HepG2 (cell line): ENCODE data around the gene LHB. TPM values are rescaled to one million over a fixed set of nuclear protein-coding genes. Genes with fewer than 3 reads are reported as not detected.

Experiments used
- ATAC-seq: fragments of 200-7000 bp; cut with Tn5 transposase; 3 replicates; pipeline ENCODE4 v1.9.1; 2020; ENCODE audit warnings: mild to moderate bottlenecking, moderate library complexity
- BruUV-seq: library from RNA; stranded (reverse); fragments of 400-500 nt; replicated peaks from 2 replicates; lab custom pipeline; 2021; lab: Mats Ljungman, UMichigan
- CTCF ChIA-PET: fragments of 300-600 bp; formaldehyde crosslinking; extraction: SDS; loops from one replicate; lab custom pipeline; 2021; ENCODE audit warnings: low total read pairs, inconsistent platforms, low intra/inter-chr PET ratio; lab: Yijun Ruan, JAX
- POLR2A ChIA-PET: fragments of 350-600 bp; sonication (Branson Sonifier 250); formaldehyde crosslinking; loops from one replicate; lab custom pipeline; 2020; ENCODE audit warnings: antibody characterized with exemption, inconsistent platforms; lab: Yijun Ruan, JAX
- DNase-seq: peaks from one replicate; pipeline ENCODE4 v3.0.0-alpha.2; 2015; ENCODE audit warnings: low spot score
- FAIRE-seq: peaks from 3 replicates; lab custom pipeline; 2011; peaks lifted over from hg19 to GRCh38; lab: Jason Lieb, UNC
- H2AFZ ChIP-seq: one replicate; pipeline ENCODE4 v1.6.1; 2011; ENCODE audit warnings: low read length, inconsistent platforms
- H3K27ac ChIP-seq: fragments of 300-600 bp; 3 replicates; pipeline ENCODE4 v1.8.0; 2011; ENCODE audit warnings: mixed run types, mild to moderate bottlenecking, mixed read lengths, low read length, inconsistent platforms; ENCODE audit not compliant: insufficient read depth; ENCODE audit errors: extremely low read length
- H3K27me3 ChIP-seq, 2 experiments: fragments of 200-600 bp in 1 of 2; 2 replicates in 1 of 2; 3 replicates in 1 of 2; pipeline versions ENCODE4 v1.6.0 to v1.8.0; 2011; ENCODE audit warnings: low read length in 2 of 2, mild to moderate bottlenecking in 2 of 2, moderate library complexity in 2 of 2, inconsistent platforms in 1 of 2; ENCODE audit not compliant: insufficient read depth in 2 of 2, control insufficient read depth in 1 of 2
- H3K36me3 ChIP-seq, 2 experiments: fragments of 200-600 bp in 1 of 2; replicated peaks in 1 of 2; 2 replicates in 1 of 2; 3 replicates in 1 of 2; pipeline versions ENCODE4 v1.5.1 to v1.8.0; 2011; ENCODE audit warnings: low read length in 2 of 2, inconsistent platforms in 1 of 2; ENCODE audit not compliant: insufficient read depth in 2 of 2, control insufficient read depth in 1 of 2
- H3K4me1 ChIP-seq: 2 replicates; pipeline ENCODE4 v1.5.1; 2012; ENCODE audit warnings: low read length, inconsistent platforms; ENCODE audit not compliant: insufficient read depth
- H3K4me2 ChIP-seq: 2 replicates; pipeline ENCODE4 v1.6.0; 2011; ENCODE audit warnings: low read depth, low read length, inconsistent platforms
- H3K4me3 ChIP-seq, 3 experiments: fragments of 200-600 bp in 1 of 3; sonication (generic), shearing (Covaris generic) in 1 of 3; replicated peaks in 1 of 3; 2 replicates each; pipeline ENCODE4 v1.5.1; 2011 to 2016; ENCODE audit warnings: low read length in 3 of 3, inconsistent platforms in 2 of 3, low read depth in 2 of 3, mild to moderate bottlenecking in 2 of 3, control low read depth in 1 of 3, mixed read lengths in 1 of 3; ENCODE audit not compliant: insufficient read depth in 1 of 3
- H3K79me2 ChIP-seq: one replicate; pipeline ENCODE4 v1.6.1; 2011; ENCODE audit warnings: low read length, inconsistent platforms; ENCODE audit not compliant: insufficient read depth
- H3K9ac ChIP-seq: 2 replicates; pipeline ENCODE4 v1.6.0; 2011; ENCODE audit warnings: mild to moderate bottlenecking, low read depth, low read length, inconsistent platforms; ENCODE audit not compliant: insufficient read depth
- H3K9me3 ChIP-seq: 2 replicates; pipeline ENCODE4 v1.5.1; 2012; ENCODE audit warnings: mild to moderate bottlenecking, low read length
- H4K20me1 ChIP-seq: 2 replicates; pipeline ENCODE4 v1.6.0; 2011; ENCODE audit warnings: inconsistent platforms, mild to moderate bottlenecking, low read length, moderate library complexity; ENCODE audit not compliant: insufficient read depth
- ARNTL ChIP-seq: sonication (generic); formaldehyde crosslinking; IDR thresholded peaks from 2 replicates; pipeline ENCODE4 v1.4.0; 2020; ENCODE audit warnings: mild to moderate bottlenecking, missing genetic modification reagents
- CREB3 ChIP-seq: sonication (generic); formaldehyde crosslinking; IDR thresholded peaks from 2 replicates; pipeline ENCODE4 v1.5.0; 2020; ENCODE audit warnings: missing genetic modification reagents
- E2F1 ChIP-seq: sonication (generic); formaldehyde crosslinking; IDR thresholded peaks from 2 replicates; pipeline ENCODE4 v1.5.0; 2020; ENCODE audit warnings: missing genetic modification reagents
- FOXM1 ChIP-seq: sonication (generic); formaldehyde crosslinking; IDR thresholded peaks from 2 replicates; pipeline ENCODE4 v1.5.0; 2020; ENCODE audit warnings: missing genetic modification reagents
- IRF2 ChIP-seq: IDR thresholded peaks from 2 replicates; pipeline ENCODE4 v1.6.1; 2018; ENCODE audit warnings: missing genetic modification reagents, missing compliant biosample characterization
- POLR2AphosphoS2 ChIP-seq: IDR thresholded peaks from 2 replicates; pipeline ENCODE4 v1.6.1; 2011; ENCODE audit warnings: low read depth, low read length, improper control_type of control experiment
- ZNF160 ChIP-seq: sonication (generic); formaldehyde crosslinking; IDR thresholded peaks from 2 replicates; pipeline ENCODE4 v1.8.0; 2022; ENCODE audit warnings: mild to moderate bottlenecking, inconsistent platforms, missing genetic modification reagents
- ZNF282 ChIP-seq: fragments of 450-650 bp; IDR thresholded peaks from 2 replicates; pipeline ENCODE4 v1.6.1; 2018; ENCODE audit not compliant: partially characterized antibody
- ZNF367 ChIP-seq: sonication (generic); formaldehyde crosslinking; IDR thresholded peaks from 2 replicates; pipeline ENCODE4 v1.4.0; 2020; ENCODE audit warnings: missing genetic modification reagents, borderline replicate concordance
- ZNF574 ChIP-seq: sonication (generic); formaldehyde crosslinking; IDR thresholded peaks from 2 replicates; pipeline ENCODE4 v1.4.0; 2020; ENCODE audit warnings: missing genetic modification reagents
- ZNF576 ChIP-seq: sonication (generic); formaldehyde crosslinking; IDR thresholded peaks from 2 replicates; pipeline ENCODE4 v1.4.0; 2020; ENCODE audit warnings: mild to moderate bottlenecking, missing genetic modification reagents
- WGBS: methylation state at CpG from one replicate; pipeline ENCODE4 v1.1.6; 2017; ENCODE audit warnings: low lambda C conversion rate; 5-methylcytosine and 5-hydroxymethylcytosine counted together
- in situ Hi-C: cut with HindIII; loops from 2 replicates; pipeline ENCODE4 v1.10.0; 2017; ENCODE audit warnings: low pct_unique_long_range_greater_than_20kb; ENCODE audit not compliant: extremely low pct_ligation_motif_present
- intact Hi-C: fragments of 100-400 bp; cut with micrococcal nuclease; formaldehyde crosslinking; loops from one replicate; pipeline ENCODE4 v1.10.0; 2022; ENCODE audit not compliant: unreplicated experiment
- polyA plus RNA-seq, 8 experiments: library from polyadenylated mRNA; depleted of rRNA in 3 of 8; stranded (reverse) in 7 of 8; unstranded in 1 of 8; fragments of >200 nt; fragmentation: Illumina TruSeq in 4 of 8; extraction: Trizol in 4 of 8; gene quantifications; 2 replicates each; pipeline versions ENCODE4 v1.2.1 to v1.2.3, GENCODE V29; 2011 to 2016; ENCODE audit warnings: low read depth in 4 of 8, missing spikeins in 1 of 8, mixed read lengths in 1 of 8; ENCODE audit not compliant: insufficient read depth in 1 of 8
- total RNA-seq, 5 experiments: library from RNA; depleted of rRNA; stranded (reverse); fragments of >200 nt; fragmentation: Illumina TruSeq; extraction: Trizol; gene quantifications; 2 replicates each; pipeline ENCODE4 v1.2.3, GENCODE V29; 2016; ENCODE audit warnings: low read depth in 1 of 5

LHB gene
- total and polyA plus RNA-seq, 2 of the 13 experiments (the other 11 are each of a cell fraction or from before 2014, with no cell fraction given): not detected

GRCh38 chr19:49061445-49061844 is 44.6 kb upstream of the LHB start (continued):
- TF ChIP-seq ZNF574 (no peak), ARNTL (CRISPR knock-in tag) (no peak), ZNF367 (CRISPR knock-in tag) (no peak)

- Histone ChIP-seq H3K9me3 (no peaks in the 10 kb centered on the region), H3K9ac (no peak overlapping the region), H2AFZ (no peak overlapping the region), H3K4me1 (peaks cover 21% of the 10 kb centered on the region), H3K27ac (no peak overlapping the region), H3K4me2 (no peak overlapping the region), H3K36me3 (no peaks in the 10 kb centered on the region), H3K4me3 (no peak overlapping the region), H3K27me3 (peaks cover 7 to 64% of the 10 kb centered on the region in 2 experiments; a peak in 4 of 5 replicates), H4K20me1 (no peaks in the 10 kb centered on the region), H3K79me2 (no peaks in the 10 kb centered on the region)
- WGBS: 43% methylated on average over 2 of the region's 2 CpGs
- DNase-seq (no peak), ATAC-seq (no peak), FAIRE-seq (no peak)
- BruUV-seq: no TSS peak
- intact Hi-C loops: no loop called here
- in situ Hi-C loops: no loop called here
- TF ChIP-seq ZNF160 (CRISPR knock-in tag) (no peak), IRF2 (CRISPR knock-in tag) (no peak), FOXM1 (CRISPR knock-in tag) (no peak), ZNF576 (CRISPR knock-in tag) (no peak), POLR2AphosphoS2 (no peak), ZNF574 (no peak), ZNF282 (no peak), E2F1 (CRISPR knock-in tag) (no peak), CREB3 (CRISPR knock-in tag) (no peak)
- POLR2A ChIA-PET: no interaction called here
- CTCF ChIA-PET: no interaction called here
These were observed 44.1 kb upstream of the LHB start for GRCh38 chr19:49061000-49061399.
